CD4-positive, alpha-beta memory T cell (primary cell): Measurements from ENCODE around the gene FBXL15. TPM values are rescaled to one million over a fixed set of nuclear protein-coding genes. Genes with fewer than 3 reads are reported as not detected.

ENCODE experiments used
- CTCF ChIA-PET: fragments of 350-600 bp; sonication (Branson Sonifier 250); formaldehyde crosslinking; loops from one replicate; lab custom pipeline; 2021; ENCODE audit warnings: inconsistent platforms; ENCODE audit not compliant: partially characterized antibody; lab: Charles Lee
- POLR2A ChIA-PET: fragments of 350-600 bp; sonication (Branson Sonifier 250); formaldehyde crosslinking; loops from one replicate; lab custom pipeline; 2021; ENCODE audit not compliant: partially characterized antibody; lab: Charles Lee
- DNase-seq, 5 donors: peaks; one replicate each; pipeline versions ENCODE4 v3.0.0 to v3.0.0-alpha.2; 2020 to 2022; ENCODE audit warnings: mixed read lengths in 1 of 5
- H3K27ac ChIP-seq: one replicate; pipeline ENCODE4 v1.7.0; 2013; ENCODE audit warnings: low read depth, low read length
- H3K27me3 ChIP-seq: 2 replicates; pipeline ENCODE4 v1.7.0; 2013; ENCODE audit warnings: mild to moderate bottlenecking, low read length, moderate library complexity; ENCODE audit not compliant: insufficient read depth
- H3K36me3 ChIP-seq: 2 replicates; pipeline ENCODE4 v1.7.0; 2013; ENCODE audit warnings: mild to moderate bottlenecking, low read length, moderate library complexity; ENCODE audit not compliant: insufficient read depth
- H3K4me1 ChIP-seq: 2 replicates; pipeline ENCODE4 v1.7.0; 2013; ENCODE audit warnings: mild to moderate bottlenecking, low read length, moderate library complexity; ENCODE audit not compliant: insufficient read depth
- H3K4me3 ChIP-seq, 2 donors: one replicate each; pipeline ENCODE4 v1.7.0; 2013; ENCODE audit warnings: low read length in 2 of 2, mild to moderate bottlenecking in 1 of 2
- H3K9me3 ChIP-seq, 2 donors: one replicate each; pipeline ENCODE4 v1.7.0; 2013; ENCODE audit warnings: low read length in 2 of 2, control low read depth in 1 of 2; ENCODE audit not compliant: control insufficient read depth in 1 of 2
- H3K27ac Mint-ChIP-seq, 7 donors: one replicate each; pipeline ENCODE4 v1.8.0; 2020 to 2021; ENCODE audit warnings: mixed read lengths in 7 of 7, mild to moderate bottlenecking in 6 of 7, inconsistent platforms in 3 of 7, moderate library complexity in 3 of 7
- H3K27me3 Mint-ChIP-seq, 2 donors: one replicate each; pipeline ENCODE4 v1.8.0; 2020 to 2021; ENCODE audit warnings: mixed read lengths in 2 of 2
- H3K36me3 Mint-ChIP-seq, 2 donors: one replicate each; pipeline ENCODE4 v1.8.0; 2020 to 2021; ENCODE audit warnings: mixed read lengths in 2 of 2, inconsistent platforms in 1 of 2, mild to moderate bottlenecking in 1 of 2
- H3K4me1 Mint-ChIP-seq, 4 donors: one replicate each; pipeline ENCODE4 v1.8.0; 2020 to 2021; ENCODE audit warnings: mixed read lengths in 4 of 4, mild to moderate bottlenecking in 1 of 4
- H3K4me3 Mint-ChIP-seq, 8 donors: one replicate each; pipeline ENCODE4 v1.8.0; 2020 to 2021; ENCODE audit warnings: mixed read lengths in 8 of 8, mild to moderate bottlenecking in 7 of 8, moderate library complexity in 6 of 8, inconsistent platforms in 3 of 8
- H3K9me3 Mint-ChIP-seq, 8 donors: one replicate each; pipeline ENCODE4 v1.8.0; 2020 to 2021; ENCODE audit warnings: mixed read lengths in 8 of 8, mild to moderate bottlenecking in 5 of 8, inconsistent platforms in 3 of 8, moderate library complexity in 1 of 8
- intact Hi-C: fragments of 100-400 bp; cut with micrococcal nuclease; formaldehyde crosslinking; loops from one replicate; pipeline ENCODE4 v1.15.1; 2023
- polyA plus RNA-seq, 2 donors: library from polyadenylated mRNA; unstranded; fragments of 300-500 nt; fragmentation: Illumina TruSeq; gene quantifications; one replicate each; pipeline ENCODE4 v1.2.3, GENCODE V29; 2021
- total RNA-seq, 2 experiments: library from RNA; stranded (reverse); gene quantifications; one replicate each; pipeline ENCODE4 v1.2.3, GENCODE V29; 2021

The FBXL15 gene
- total and polyA plus RNA-seq, 4 experiments from 2014 or later, result 21.1 to 44.5 (median 25.8) TPM

DNA sequence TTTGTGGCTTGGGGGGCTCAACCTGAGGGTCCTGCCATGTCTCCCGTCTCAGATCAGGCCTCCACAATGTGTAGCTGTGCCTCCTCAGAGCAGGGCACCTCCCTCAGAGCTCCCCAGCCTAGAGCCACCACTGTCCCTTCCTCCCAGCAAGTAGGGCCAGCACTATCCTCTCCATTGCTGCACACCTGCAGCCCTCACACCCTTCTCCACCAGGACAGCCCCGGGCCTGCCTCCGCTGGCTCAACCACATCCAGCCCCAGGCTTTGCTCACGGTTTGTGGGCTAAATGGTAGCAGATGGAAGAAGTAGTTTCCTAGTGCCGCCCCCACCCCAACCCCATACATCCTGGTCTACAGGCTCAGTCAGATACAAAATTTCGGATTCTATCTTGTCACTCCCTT, 15.0 kb upstream of the FBXL15 start:
- intact Hi-C loops, result no loop called here
- no peaks in the 10 kb centered on the region for H3K9me3 ChIP-seq
- Mint-ChIP-seq H3K4me1 (peaks cover 11 to 53% (median 18%) of the 10 kb centered on the region in 4 donors), H3K27ac (peak overlapping the region in 4 of 7 donors; percentile 36 to 95 (median 51)), H3K9me3 (no peaks in the 10 kb centered on the region), H3K4me3 (peak overlapping the region in 4 of 8 donors; percentile 17 to 57 (median 32)), H3K36me3 (peaks cover 0 to 21% of the 10 kb centered on the region in 2 donors), H3K27me3 (peaks cover 9 to 21% of the 10 kb centered on the region in 2 donors)
- ChIA-PET POLR2A (interaction anchor here (1.2 to 5.5 kb wide), 3 partner anchors 11 to 27 kb away, joined by 4 to 30 read pairs (median 4); partner anchors contain the start of genes CUEDC2, FBXL15 and NFKB2), CTCF (interaction anchor here (1.6 to 3.9 kb wide), 2 partner anchors 12 to 18 kb away, joined by 6 to 28 read pairs; partner anchors contain the start of gene NFKB2)
- peaks cover 16% of the 10 kb centered on the region for H3K4me1 ChIP-seq
- H3K27me3 ChIP-seq, result peaks cover 11% of the 10 kb centered on the region
- peaks cover 15% of the 10 kb centered on the region for H3K36me3 ChIP-seq
- H3K4me3 ChIP-seq, result no peak overlapping the region
- no peak overlapping the region for H3K27ac ChIP-seq
- peak in 1 of 5 donors; percentile 36 for DNase-seq

DNA sequence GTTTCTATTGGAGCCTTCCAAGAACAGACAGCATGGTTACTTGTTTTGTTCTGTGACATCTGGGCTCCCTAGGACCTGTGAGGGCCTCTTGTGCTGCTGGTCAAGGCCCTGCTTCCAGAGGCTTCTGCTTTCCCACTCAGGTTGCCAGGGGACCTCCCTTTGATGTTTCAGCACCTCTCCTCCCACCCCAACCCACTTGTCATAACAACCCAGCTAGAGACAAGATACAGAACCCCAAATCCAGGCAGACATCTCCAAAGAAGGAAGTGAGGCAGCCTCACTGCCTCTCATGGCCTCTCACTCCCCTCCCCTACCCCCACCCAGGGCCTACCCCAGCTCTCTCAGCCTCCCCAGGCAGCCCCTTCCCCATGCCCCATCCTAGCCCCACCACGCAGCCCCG, 13.8 kb upstream of the FBXL15 start:
- ChIA-PET CTCF (no interaction called here), POLR2A (interaction anchor here (5.5 kb wide), 1 partner anchor 12 kb away, joined by 30 read pairs; the partner anchor contains the start of gene NFKB2)
- peak in 1 of 5 donors; percentile 36 for DNase-seq
- H3K9me3 Mint-ChIP-seq, result no peaks in the 10 kb centered on the region
- H3K27me3 Mint-ChIP-seq, result peaks cover 15 to 30% of the 10 kb centered on the region in 2 donors
- H3K4me1 ChIP-seq, result peaks cover 20% of the 10 kb centered on the region
- intact Hi-C loops, result no loop called here
- no peaks in the 10 kb centered on the region for H3K9me3 ChIP-seq
- peaks cover 4% of the 10 kb centered on the region for H3K36me3 ChIP-seq
- no peak overlapping the region for H3K4me3 ChIP-seq
- no peak overlapping the region for H3K27ac ChIP-seq
- H3K36me3 Mint-ChIP-seq, result peaks cover 0 to 19% of the 10 kb centered on the region in 2 donors
- peaks cover 15 to 63% (median 21%) of the 10 kb centered on the region in 4 donors for H3K4me1 Mint-ChIP-seq
- peak overlapping the region in 2 of 7 donors; percentile 78 to 95 for H3K27ac Mint-ChIP-seq
- peak overlapping the region in 3 of 8 donors; percentile 25 to 62 (median 33) for H3K4me3 Mint-ChIP-seq
- H3K27me3 ChIP-seq, result peaks cover 11% of the 10 kb centered on the region

DNA sequence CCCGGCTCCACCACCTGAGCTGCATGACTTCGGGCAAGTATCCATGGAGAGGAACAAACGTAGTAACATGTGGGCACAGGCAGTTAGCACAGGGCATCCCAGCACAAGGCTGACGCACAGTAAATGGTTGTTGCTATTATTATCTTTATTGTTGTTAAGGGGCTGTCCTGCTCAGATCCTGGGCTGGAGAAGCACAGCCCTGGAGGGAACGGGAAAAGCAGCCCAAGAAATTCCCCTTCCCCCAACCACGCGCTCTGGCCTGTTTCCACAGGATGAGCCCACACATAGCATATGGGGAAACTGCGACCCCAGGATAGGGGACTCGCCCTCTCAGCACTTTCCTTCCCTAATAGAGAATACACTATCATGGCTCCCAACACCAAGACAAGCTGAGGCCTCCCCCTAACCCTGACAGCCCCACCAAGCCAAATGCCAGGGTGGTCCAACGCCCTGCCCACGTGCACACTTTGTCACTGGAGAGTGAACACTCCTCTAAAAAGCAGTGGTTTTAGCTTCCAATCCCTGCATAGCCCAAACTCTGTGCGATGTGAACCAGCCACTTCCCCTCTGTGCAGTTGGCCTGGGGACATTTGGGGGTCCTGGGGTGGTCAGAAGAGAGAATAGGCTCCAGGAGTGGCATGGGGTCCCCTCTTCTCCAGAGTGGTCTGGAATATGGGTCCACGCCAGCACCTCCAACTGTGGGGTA, 13.1 kb upstream of the FBXL15 start:
- Histone ChIP-seq H3K9me3 (no peaks in the 10 kb centered on the region), H3K27me3 (peaks cover 11% of the 10 kb centered on the region), H3K36me3 (no peaks in the 10 kb centered on the region), H3K27ac (no peak overlapping the region), H3K4me1 (peaks cover 21% of the 10 kb centered on the region), H3K4me3 (no peak overlapping the region)
- POLR2A ChIA-PET, result interaction anchor here (5.5 kb wide), 1 partner anchor 13 kb away, joined by 30 read pairs; the partner anchor contains the start of gene NFKB2
- peak in 1 of 5 donors; percentile 40 for DNase-seq
- H3K36me3 Mint-ChIP-seq, result peaks cover 0 to 14% of the 10 kb centered on the region in 2 donors
- peaks cover 0 to under 1% (median 0%) of the 10 kb centered on the region in 8 donors for H3K9me3 Mint-ChIP-seq
- H3K4me3 Mint-ChIP-seq, result peak overlapping the region in 7 of 8 donors; percentile 14 to 83 (median 58)
- H3K4me1 Mint-ChIP-seq, result peaks cover 15 to 57% (median 21%) of the 10 kb centered on the region in 4 donors
- H3K27ac Mint-ChIP-seq, result peak overlapping the region in 5 of 7 donors; percentile 17 to 95 (median 27)
- CTCF ChIA-PET, result no interaction called here
- H3K27me3 Mint-ChIP-seq, result peaks cover 16 to 30% of the 10 kb centered on the region in 2 donors
- intact Hi-C loops, result no loop called here

DNA sequence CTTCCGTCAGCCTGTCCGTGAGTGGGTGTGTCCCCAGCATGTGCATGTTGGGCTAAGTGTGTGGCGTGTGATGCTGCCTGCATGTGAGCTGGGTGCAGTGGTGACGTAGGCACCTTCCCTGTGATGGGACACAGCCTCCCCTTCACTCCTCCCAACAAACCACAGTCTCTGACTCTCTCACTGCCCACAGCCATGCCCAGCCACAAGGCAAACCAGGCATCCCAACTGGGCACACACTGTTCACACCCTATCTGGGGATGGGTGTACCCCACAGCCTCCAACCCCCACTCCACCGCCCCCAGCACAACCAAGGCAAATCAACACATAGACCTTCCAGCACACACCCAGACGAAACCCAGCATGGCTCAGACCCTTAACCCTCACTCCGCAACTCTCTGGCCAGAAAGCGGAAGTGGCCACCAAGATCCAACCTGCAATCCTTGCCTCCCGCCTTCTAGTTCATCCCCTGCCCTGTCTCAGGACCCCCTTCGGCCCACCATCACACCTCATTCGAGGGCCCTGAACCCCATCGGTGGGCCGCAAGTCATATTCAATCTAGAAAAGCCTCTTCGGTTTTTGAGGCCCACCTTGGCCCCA, 12.4 kb upstream of the FBXL15 start:
- Histone ChIP-seq H3K4me3 (peak overlapping the region in 1 of 2 donors; percentile 43), H3K9me3 (no peaks in the 10 kb centered on the region), H3K4me1 (peaks cover 27% of the 10 kb centered on the region), H3K36me3 (no peaks in the 10 kb centered on the region), H3K27ac (no peak overlapping the region), H3K27me3 (peaks cover 11% of the 10 kb centered on the region)
- Mint-ChIP-seq H3K9me3 (peaks cover 0 to 1% (median 0%) of the 10 kb centered on the region in 8 donors), H3K36me3 (peaks cover 0 to 14% of the 10 kb centered on the region in 2 donors), H3K4me3 (peak overlapping the region; percentile 45 to 83 (median 74)), H3K4me1 (peaks cover 15 to 63% (median 22%) of the 10 kb centered on the region in 4 donors), H3K27ac (peak overlapping the region; percentile 14 to 95 (median 81)), H3K27me3 (peaks cover 16 to 32% of the 10 kb centered on the region in 2 donors)
- ChIA-PET CTCF (no interaction called here), POLR2A (no interaction called here)
- intact Hi-C loops, result no loop called here
- DNase-seq, result peak in 1 of 5 donors; percentile 64

DNA sequence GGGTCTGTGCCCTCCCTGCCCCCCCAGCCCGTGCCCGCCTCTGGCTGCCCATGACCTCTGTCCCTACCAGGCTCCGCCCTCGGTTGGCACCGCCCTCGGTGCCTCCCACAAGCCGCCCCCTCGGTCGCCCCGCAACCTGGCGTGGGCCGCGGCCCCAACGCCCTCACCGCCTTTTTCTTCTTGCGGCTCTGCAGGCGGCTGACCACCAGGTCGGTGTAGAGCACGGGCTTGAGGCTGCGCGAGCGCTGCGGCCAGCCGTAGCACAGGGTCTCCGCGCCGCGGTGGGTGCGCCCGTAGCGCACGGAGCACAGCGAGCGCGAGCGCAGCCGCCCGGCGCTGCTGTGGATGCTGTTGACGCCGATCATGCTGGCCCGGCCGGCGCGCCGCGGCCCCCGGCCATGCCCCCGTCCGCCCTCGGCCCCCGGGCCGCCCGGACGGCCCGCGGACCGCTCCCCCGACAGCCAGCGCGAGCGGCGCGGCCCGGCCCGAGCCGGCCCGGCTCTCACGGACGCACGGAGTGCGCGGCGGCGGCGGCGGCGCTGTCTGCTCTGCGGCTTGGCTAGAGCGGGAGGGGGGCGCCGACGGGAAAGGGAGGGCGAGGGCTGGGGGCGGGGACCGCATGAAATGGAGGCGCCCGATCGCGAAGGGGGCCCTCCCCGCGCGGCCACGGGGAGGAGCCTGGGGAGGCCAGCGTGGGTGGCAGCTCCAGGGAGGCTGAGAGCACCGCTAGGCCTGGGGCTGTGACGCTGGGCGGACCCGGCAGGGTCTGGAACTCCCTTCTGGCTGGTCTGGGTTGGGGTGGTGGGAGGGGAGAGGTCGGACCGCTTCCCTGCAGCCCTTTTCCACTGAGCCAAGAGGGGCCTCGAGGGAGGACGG, 11.7 kb upstream of the FBXL15 start:
- peaks cover 27% of the 10 kb centered on the region for H3K4me1 ChIP-seq
- H3K4me1 Mint-ChIP-seq, result peaks cover 14 to 65% (median 22%) of the 10 kb centered on the region in 4 donors
- intact Hi-C loops, result no loop called here

More for the DNA sequence above, 11.7 kb upstream of the FBXL15 start:
- peaks cover 11% of the 10 kb centered on the region for H3K27me3 ChIP-seq
- DNase-seq, result peak; percentile 53 to 76 (median 64)
- CTCF ChIA-PET, result interaction anchor here (0.5 to 1.7 kb wide), 4 partner anchors 10 to 179 kb away, joined by 3 to 10 read pairs (median 5); no protein-coding TSS in a partner anchor
- peaks cover 0 to 1% (median 0%) of the 10 kb centered on the region in 8 donors for H3K9me3 Mint-ChIP-seq
- POLR2A ChIA-PET, result interaction anchor here (0.9 to 4.1 kb wide), 7 partner anchors 9 to 53 kb away, joined by 3 to 23 read pairs (median 7); partner anchors contain the start of genes C10orf95, FBXL15 and NFKB2
- peak overlapping the region; percentile 22 for H3K27ac ChIP-seq
- peaks cover 16 to 33% of the 10 kb centered on the region in 2 donors for H3K27me3 Mint-ChIP-seq
- peak overlapping the region in 1 of 2 donors; percentile 43 for H3K4me3 ChIP-seq
- peaks cover 0 to 8% of the 10 kb centered on the region in 2 donors for H3K36me3 Mint-ChIP-seq
- no peaks in the 10 kb centered on the region for H3K36me3 ChIP-seq
- H3K9me3 ChIP-seq, result no peaks in the 10 kb centered on the region
- peak overlapping the region; percentile 63 to 88 (median 80) for H3K4me3 Mint-ChIP-seq
- peak overlapping the region in 3 of 7 donors; percentile 54 to 95 (median 72) for H3K27ac Mint-ChIP-seq
